Activated CD4-positive, alpha-beta T cell treated with anti-CD3 and anti-CD28 coated beads for 4 hours (primary cell): Measurements from ENCODE around the gene FAM168B.
A peak's percentile ranks its signal among the peaks of the same experiment; 100 is the strongest.
"Not testable (repeated sequence)": the region's sequence is repeated elsewhere in the genome, so short reads cannot be mapped to it uniquely, and the experiment has no call there.

ENCODE experiments used
- DNase-seq, 2 donors: peaks; one replicate each; pipeline ENCODE4 v3.0.0-alpha.2; 2020

FAM168B gene

GRCh38 chr2:131093006-131093695, at the start of gene FAM168B:
FAM168B (minus strand) TSS chr2:131093460; CDS start chr2:131082646, 10,814 bp downstream.
- DNase-seq: peak; percentile 84

- no peak for DNase-seq
Measured at GRCh38 chr2:131142849-131143248, 49.6 kb upstream of the FAM168B start.

- no peak for DNase-seq
Measured at GRCh38 chr2:131140581-131140980, 47.3 kb upstream of the FAM168B start.

- DNase-seq: no peak
Measured at GRCh38 chr2:131132729-131133128, 39.5 kb upstream of the FAM168B start.

- no peak for DNase-seq
Measured at GRCh38 chr2:131130298-131130596, 37.0 kb upstream of the FAM168B start.

- DNase-seq: no peak
Measured at GRCh38 chr2:131127981-131128380, 34.7 kb upstream of the FAM168B start.

- no peak for DNase-seq
Measured at GRCh38 chr2:131127076-131127475, 33.8 kb upstream of the FAM168B start.

- DNase-seq: no peak
Measured at GRCh38 chr2:131126436-131126835, 33.2 kb upstream of the FAM168B start.

- no peak for DNase-seq
Measured at GRCh38 chr2:131125195-131125757, 32.0 kb upstream of the FAM168B start.

GRCh38 chr2:131123192-131123591, 29.9 kb upstream of the FAM168B start:
- no peak for DNase-seq

GRCh38 chr2:131122496-131122895, 29.2 kb upstream of the FAM168B start:
- no peak for DNase-seq

GRCh38 chr2:131121464-131121863, 28.2 kb upstream of the FAM168B start:
- no peak for DNase-seq

GRCh38 chr2:131120815-131121317, 27.6 kb upstream of the FAM168B start:
- DNase-seq: no peak

- no peak for DNase-seq
Measured at GRCh38 chr2:131115752-131116151, 22.5 kb upstream of the FAM168B start.

GRCh38 chr2:131114950-131115349, 21.7 kb upstream of the FAM168B start:
- not testable (repeated sequence) for DNase-seq

GRCh38 chr2:131113566-131114227, 20.4 kb upstream of the FAM168B start:
- no peak for DNase-seq

GRCh38 chr2:131112529-131112928, 19.3 kb upstream of the FAM168B start:
- DNase-seq: no peak

GRCh38 chr2:131105950-131106801, 12.9 kb upstream of the FAM168B start:
- peak; percentile 51 to 63 for DNase-seq

GRCh38 chr2:131105156-131105949, 12.1 kb upstream of the FAM168B start, which contains the start of gene PLEKHB2:
PLEKHB2 (plus strand) TSS chr2:131105336; CDS start chr2:131120942, 15,606 bp downstream.
- DNase-seq: peak; percentile 88 to 93

- peak; percentile 57 to 61 for DNase-seq
Measured at GRCh38 chr2:131104487-131105155, 11.4 kb upstream of the FAM168B start.

- DNase-seq: no peak
Measured at GRCh38 chr2:131103165-131103564, 9.9 kb upstream of the FAM168B start.
